B cell (primary cell): ENCODE results near the gene PPP2R2C. TPM values are rescaled to one million over a fixed set of nuclear protein-coding genes. Genes with fewer than 3 reads are reported as not detected.

Experiments
- ATAC-seq: fragments of 200-7000 bp; cut with Tn5 transposase; one replicate; pipeline ENCODE4 v1.10.0; 2021; ENCODE audit warnings: low read depth, mild to moderate bottlenecking, moderate number of reproducible peaks, moderate library complexity
- CTCF ChIA-PET: fragments of 350-600 bp; sonication (Branson Sonifier 250); formaldehyde crosslinking; loops from one replicate; lab custom pipeline; 2021; ENCODE audit warnings: antibody characterized with exemption, inconsistent platforms; lab: Charles Lee
- POLR2A ChIA-PET: fragments of 350-600 bp; sonication (Branson Sonifier 250); formaldehyde crosslinking; loops from one replicate; lab custom pipeline; 2021; ENCODE audit warnings: antibody characterized with exemption; lab: Charles Lee
- DNase-seq: peaks from one replicate; pipeline ENCODE4 v3.0.0; 2013
- H2AFZ ChIP-seq: 2 replicates; pipeline ENCODE4 v1.6.1; 2012; ENCODE audit warnings: mild to moderate bottlenecking, low read depth, low read length; ENCODE audit not compliant: insufficient read depth, poor library complexity, severe bottlenecking
- H3K27ac ChIP-seq, 2 donors: 1 replicate in 1 of 2; 2 replicates in 1 of 2; pipeline ENCODE4 v1.5.1; 2012 to 2013; ENCODE audit warnings: low read length in 2 of 2, mild to moderate bottlenecking in 2 of 2, moderate library complexity in 1 of 2
- H3K27me3 ChIP-seq, 4 experiments: fragments of 200-600 bp in 1 of 4; sonication (generic) in 1 of 4; replicated peaks in 1 of 4; 1 replicate in 2 of 4; 2 replicates in 2 of 4; pipeline versions ENCODE4 v1.6.1 to v1.7.0; 2013 to 2016; ENCODE audit warnings: low read length in 3 of 4, mild to moderate bottlenecking in 2 of 4, mixed read lengths in 1 of 4, moderate library complexity in 1 of 4; ENCODE audit not compliant: insufficient read depth in 4 of 4, control insufficient read depth in 3 of 4; ENCODE audit errors: control extremely low read depth in 1 of 4
- H3K36me3 ChIP-seq, 2 experiments: replicated peaks in 1 of 2; 1 replicate in 1 of 2; 2 replicates in 1 of 2; pipeline versions ENCODE4 v1.6.1 to v1.7.1; 2013; ENCODE audit warnings: low read length in 1 of 2; ENCODE audit not compliant: insufficient read depth in 2 of 2, control insufficient read depth in 1 of 2; ENCODE audit errors: control extremely low read depth in 1 of 2, extremely low read depth in 1 of 2
- H3K4me1 ChIP-seq, 2 donors: fragments of 200-600 bp in 1 of 2; sonication (generic) in 1 of 2; 1 replicate in 1 of 2; 2 replicates in 1 of 2; pipeline versions ENCODE4 v1.5.1 to v1.6.1; 2013 to 2017; ENCODE audit warnings: low read length in 2 of 2; ENCODE audit not compliant: control insufficient read depth in 2 of 2, insufficient read depth in 2 of 2
- H3K4me2 ChIP-seq: replicated peaks from 2 replicates; pipeline ENCODE3; 2012; ENCODE audit warnings: mild to moderate bottlenecking, low read depth, low read length; ENCODE audit not compliant: poor library complexity, severe bottlenecking
- H3K4me3 ChIP-seq, 5 experiments: fragments of 200-600 bp in 1 of 5; sonication (generic) in 1 of 5; 1 replicate in 3 of 5; 2 replicates in 2 of 5; pipeline versions ENCODE4 v1.5.1 to v1.7.0; 2011 to 2016; ENCODE audit warnings: low read length in 4 of 5, mild to moderate bottlenecking in 4 of 5, low read depth in 2 of 5, control low read depth in 1 of 5, moderate library complexity in 1 of 5; ENCODE audit not compliant: insufficient read depth in 1 of 5; ENCODE audit errors: control extremely low read depth in 1 of 5, extremely low read depth in 1 of 5
- H3K79me2 ChIP-seq: fragments of 200-600 bp; sonication (generic); one replicate; pipeline ENCODE4 v1.6.0; 2016; ENCODE audit warnings: low read length; ENCODE audit not compliant: control insufficient read depth, insufficient read depth
- H3K9ac ChIP-seq: fragments of 200-600 bp; sonication (generic); 2 replicates; pipeline ENCODE4 v1.6.1; 2017; ENCODE audit warnings: mild to moderate bottlenecking, low read length, moderate library complexity
- H3K9me3 ChIP-seq, 3 donors: one replicate each; pipeline versions ENCODE4 v1.6.1 to v1.7.1; 2013; ENCODE audit warnings: low read length in 2 of 3; ENCODE audit not compliant: control insufficient read depth in 2 of 3, insufficient read depth in 1 of 3; ENCODE audit errors: control extremely low read depth in 1 of 3
- H4K20me1 ChIP-seq: 2 replicates; pipeline ENCODE4 v1.6.0; 2012; ENCODE audit warnings: mild to moderate bottlenecking, low read length; ENCODE audit not compliant: insufficient read depth, control insufficient read depth, poor library complexity, severe bottlenecking
- H3K27ac Mint-ChIP-seq: one replicate; pipeline ENCODE4 v1.8.0; 2021; ENCODE audit warnings: mixed read lengths
- H3K27me3 Mint-ChIP-seq: one replicate; pipeline ENCODE4 v1.8.0; 2021; ENCODE audit warnings: mixed read lengths
- H3K4me1 Mint-ChIP-seq: one replicate; pipeline ENCODE4 v1.8.0; 2021; ENCODE audit warnings: mixed read lengths
- H3K4me3 Mint-ChIP-seq: one replicate; pipeline ENCODE4 v1.8.0; 2021; ENCODE audit warnings: mixed read lengths
- H3K9me3 Mint-ChIP-seq: one replicate; pipeline ENCODE4 v1.8.0; 2022; ENCODE audit warnings: mixed read lengths; ENCODE audit not compliant: insufficient read depth
- EZH2 ChIP-seq: IDR thresholded peaks from 2 replicates; pipeline ENCODE4 v1.6.1; 2012; ENCODE audit warnings: borderline replicate concordance, low read depth, mild to moderate bottlenecking, moderate library complexity, low read length; ENCODE audit not compliant: insufficient read depth, poor library complexity, severe bottlenecking
- WGBS: methylation state at CpG from one replicate; pipeline ENCODE4 v1.1.5; 2013; ENCODE audit warnings: missing lambda C conversion rate; ENCODE audit not compliant: insufficient coverage; 5-methylcytosine and 5-hydroxymethylcytosine counted together
- intact Hi-C: fragments of 100-400 bp; cut with micrococcal nuclease; formaldehyde crosslinking; loops from one replicate; pipeline ENCODE4 v1.10.0; 2022
- polyA plus RNA-seq: library from polyadenylated mRNA; depleted of rRNA; stranded (reverse); fragments of >200 nt; gene quantifications from 2 replicates; pipeline ENCODE4 v1.2.3, GENCODE V29; 2012
- total RNA-seq, 2 donors: library from RNA; stranded (reverse); fragments of 120-200 nt in 1 of 2; gene quantifications; 1 replicate in 1 of 2; 2 replicates in 1 of 2; pipeline versions ENCODE4 v1.2.3 to v1.2.4, GENCODE V29; 2013 to 2022
- TF ChIP-seq, protein P1 (sequence below): fragments of 200-600 bp; IDR thresholded peaks from one replicate; pipeline ENCODE4 v1.8.0; 2022; ENCODE audit warnings: antibody characterized with exemption, mild to moderate bottlenecking

Gene PPP2R2C
- total and polyA plus RNA-seq, 2 donors (not counting 1 experiment from before 2014, with no cell fraction given), result not detected

DNA sequence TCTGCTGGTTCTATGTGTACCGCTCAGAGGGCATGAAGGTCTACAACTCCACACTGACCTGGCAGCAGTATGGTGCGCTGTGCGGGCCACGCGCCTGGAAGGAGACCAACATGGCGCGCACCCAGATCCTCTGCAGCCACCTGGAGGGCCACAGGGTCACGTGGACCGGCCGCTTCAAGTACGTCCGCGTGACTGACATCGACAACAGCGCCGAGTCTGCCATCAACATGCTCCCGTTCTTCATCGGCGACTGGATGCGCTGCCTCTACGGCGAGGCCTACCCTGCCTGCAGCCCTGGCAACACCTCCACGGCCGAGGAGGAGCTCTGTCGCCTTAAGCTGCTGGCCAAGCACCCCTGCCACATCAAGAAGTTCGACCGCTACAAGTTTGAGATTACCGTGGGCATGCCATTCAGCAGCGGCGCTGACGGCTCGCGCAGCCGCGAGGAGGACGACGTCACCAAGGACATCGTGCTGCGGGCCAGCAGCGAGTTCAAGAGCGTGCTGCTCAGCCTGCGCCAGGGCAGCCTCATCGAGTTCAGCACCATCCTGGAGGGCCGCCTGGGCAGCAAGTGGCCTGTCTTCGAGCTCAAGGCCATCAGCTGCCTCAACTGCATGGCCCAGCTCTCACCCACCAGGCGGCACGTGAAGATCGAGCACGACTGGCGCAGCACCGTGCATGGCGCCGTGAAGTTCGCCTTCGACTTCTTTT, 170.5 kb downstream of the PPP2R2C start:
- H2AFZ ChIP-seq, result no peak overlapping the region
- ATAC-seq (no peak), DNase-seq (no peak)
- H3K4me1 ChIP-seq, result no peaks in the 10 kb centered on the region
- peaks cover 0 to 8% (median 3%) of the 10 kb centered on the region in 4 experiments for H3K27me3 ChIP-seq
- no peaks in the 10 kb centered on the region for H3K36me3 ChIP-seq
- intact Hi-C loops, result no loop called here
- peaks cover 0 to 4% (median 0%) of the 10 kb centered on the region in 3 donors for H3K9me3 ChIP-seq
- CTCF ChIA-PET, result no interaction called here
- Mint-ChIP-seq H3K4me1 (no peaks in the 10 kb centered on the region), H3K9me3 (no peaks in the 10 kb centered on the region), H3K27ac (no peak overlapping the region), H3K4me3 (no peak overlapping the region), H3K27me3 (peaks cover 11% of the 10 kb centered on the region)
- no peaks in the 10 kb centered on the region for H4K20me1 ChIP-seq
- no peak overlapping the region for H3K4me3 ChIP-seq
- TF ChIP-seq, protein P1, sequence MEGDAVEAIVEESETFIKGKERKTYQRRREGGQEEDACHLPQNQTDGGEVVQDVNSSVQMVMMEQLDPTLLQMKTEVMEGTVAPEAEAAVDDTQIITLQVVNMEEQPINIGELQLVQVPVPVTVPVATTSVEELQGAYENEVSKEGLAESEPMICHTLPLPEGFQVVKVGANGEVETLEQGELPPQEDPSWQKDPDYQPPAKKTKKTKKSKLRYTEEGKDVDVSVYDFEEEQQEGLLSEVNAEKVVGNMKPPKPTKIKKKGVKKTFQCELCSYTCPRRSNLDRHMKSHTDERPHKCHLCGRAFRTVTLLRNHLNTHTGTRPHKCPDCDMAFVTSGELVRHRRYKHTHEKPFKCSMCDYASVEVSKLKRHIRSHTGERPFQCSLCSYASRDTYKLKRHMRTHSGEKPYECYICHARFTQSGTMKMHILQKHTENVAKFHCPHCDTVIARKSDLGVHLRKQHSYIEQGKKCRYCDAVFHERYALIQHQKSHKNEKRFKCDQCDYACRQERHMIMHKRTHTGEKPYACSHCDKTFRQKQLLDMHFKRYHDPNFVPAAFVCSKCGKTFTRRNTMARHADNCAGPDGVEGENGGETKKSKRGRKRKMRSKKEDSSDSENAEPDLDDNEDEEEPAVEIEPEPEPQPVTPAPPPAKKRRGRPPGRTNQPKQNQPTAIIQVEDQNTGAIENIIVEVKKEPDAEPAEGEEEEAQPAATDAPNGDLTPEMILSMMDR, result no peak
- no peak for TF ChIP-seq EZH2
- no peak overlapping the region for H3K27ac ChIP-seq
- H3K79me2 ChIP-seq, result no peaks in the 10 kb centered on the region
- POLR2A ChIA-PET, result no interaction called here
- H3K4me2 ChIP-seq, result no peak overlapping the region
- WGBS, result 97% methylated on average over 55 of the region's 55 CpGs
- no peak overlapping the region for H3K9ac ChIP-seq

DNA sequence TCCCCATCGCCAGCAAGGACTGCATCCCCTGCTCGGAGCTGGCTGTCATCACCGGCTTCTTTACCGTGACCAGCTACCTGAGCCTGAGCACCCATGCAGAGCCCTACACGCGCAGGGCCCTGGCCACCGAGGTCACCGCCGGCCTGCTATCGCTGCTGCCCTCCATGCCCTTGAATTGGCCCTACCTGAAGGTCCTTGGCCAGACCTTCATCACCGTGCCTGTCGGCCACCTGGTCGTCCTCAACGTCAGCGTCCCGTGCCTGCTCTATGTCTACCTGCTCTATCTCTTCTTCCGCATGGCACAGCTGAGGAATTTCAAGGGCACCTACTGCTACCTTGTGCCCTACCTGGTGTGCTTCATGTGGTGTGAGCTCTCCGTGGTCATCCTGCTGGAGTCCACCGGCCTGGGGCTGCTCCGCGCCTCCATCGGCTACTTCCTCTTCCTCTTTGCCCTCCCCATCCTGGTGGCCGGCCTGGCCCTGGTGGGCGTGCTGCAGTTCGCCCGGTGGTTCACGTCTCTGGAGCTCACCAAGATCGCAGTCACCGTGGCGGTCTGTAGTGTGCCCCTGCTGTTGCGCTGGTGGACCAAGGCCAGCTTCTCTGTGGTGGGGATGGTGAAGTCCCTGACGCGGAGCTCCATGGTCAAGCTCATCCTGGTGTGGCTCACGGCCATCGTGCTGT, 171.2 kb downstream of the PPP2R2C start:
- Histone ChIP-seq H3K9ac (no peak overlapping the region), H3K79me2 (no peaks in the 10 kb centered on the region), H3K27ac (no peak overlapping the region), H2AFZ (no peak overlapping the region), H3K36me3 (no peaks in the 10 kb centered on the region), H3K4me2 (no peak overlapping the region), H3K4me1 (no peaks in the 10 kb centered on the region), H3K27me3 (peaks cover 0 to 3% (median 0%) of the 10 kb centered on the region in 4 experiments), H4K20me1 (no peaks in the 10 kb centered on the region), H3K4me3 (no peak overlapping the region), H3K9me3 (peaks cover 0 to 4% (median 0%) of the 10 kb centered on the region in 3 donors)
- Mint-ChIP-seq H3K4me3 (no peak overlapping the region), H3K27ac (no peak overlapping the region), H3K4me1 (no peaks in the 10 kb centered on the region), H3K9me3 (no peaks in the 10 kb centered on the region), H3K27me3 (peaks cover 7% of the 10 kb centered on the region)
- CTCF ChIA-PET, result no interaction called here
- ATAC-seq (no peak), DNase-seq (no peak)
- WGBS, result 96% methylated on average over 35 of the region's 35 CpGs
- intact Hi-C loops, result no loop called here
- POLR2A ChIA-PET, result no interaction called here
- TF ChIP-seq, protein P1, result no peak
- TF ChIP-seq EZH2, result no peak
